Keratinocyte (primary cell): ENCODE results near the gene ASTN2.

Source experiments
- CTCF ChIP-seq, 3 experiments: IDR thresholded peaks in 1 of 3; conservative IDR thresholded peaks in 1 of 3; optimal IDR thresholded peaks in 1 of 3; 2 replicates in 2 of 3; 3 replicates in 1 of 3; pipeline versions ENCODE3 to v1.5.1; 2011; ENCODE audit warnings: low read length in 3 of 3, mild to moderate bottlenecking in 3 of 3, moderate library complexity in 2 of 3, control low read depth in 1 of 3, inconsistent platforms in 1 of 3; ENCODE audit not compliant: insufficient read depth in 2 of 3; ENCODE audit errors: extremely low read depth in 1 of 3
- EZH2 ChIP-seq: IDR thresholded peaks from one replicate; pipeline ENCODE4 v1.6.1; 2012; ENCODE audit warnings: inconsistent platforms, mild to moderate bottlenecking, low read length, moderate library complexity

- TF ChIP-seq CTCF (optimal IDR thresholded peaks at IDR 0.05 in 1 of 3, IDR thresholded peaks at IDR 0.05 in 1 of 3, conservative IDR thresholded peaks at IDR 0.05 in 1 of 3; ENCODE audit: extremely low read depth in 1 of 3, insufficient read depth in 2 of 3, low read length in 3 of 3) (no peak), EZH2 (no peak)
These were observed 20.2 kb downstream of the ASTN2 start for GRCh38 chr9:117394655-117395054.
